ENCODE results near the gene QSER1. TPM values are rescaled to one million over a fixed set of nuclear protein-coding genes. Genes with fewer than 3 reads are reported as not detected.

QSER1 gene
- total and polyA plus RNA-seq, 9 of the 15 experiments (the other 6 are each of a cell fraction or from before 2014, with no cell fraction given), result 5.8 to 33.6 (median 22.3) TPM

- ATAC-seq (peak; percentile 11), DNase-seq (ENCODE audit: extremely low read depth in 1 of 4, low spot score in 3 of 4) (peak in 2 of 4 experiments; percentile 24 to 31), FAIRE-seq (peak; percentile 58)
- ChIA-PET POLR2A (interaction anchor here (0.8 to 3.4 kb wide), 3 partner anchors 10 to 242 kb away, joined by 3 to 25 read pairs (median 4); no protein-coding TSS in a partner anchor), CTCF (ENCODE audit: low intra/inter-chr PET ratio) (no interaction called here)
- Histone ChIP-seq H4K20me1 (replicated peaks; ENCODE audit: control insufficient read depth, insufficient read depth, low read length) (no peaks in the 10 kb centered on the region), H3K4me1 (replicated peaks in 1 of 2; ENCODE audit: control insufficient read depth in 2 of 2, insufficient read depth in 2 of 2, low read length in 2 of 2) (peaks cover 16% of the 10 kb centered on the region in 2 experiments; a peak in 4 of 5 replicates), H3K27me3 (ENCODE audit: control insufficient read depth in 2 of 2, insufficient read depth in 2 of 2, low read length in 2 of 2) (no peaks in the 10 kb centered on the region), H3K9me1 (ENCODE audit: control insufficient read depth, insufficient read depth, low read length) (no peaks in the 10 kb centered on the region), H3K79me2 (ENCODE audit: control insufficient read depth, insufficient read depth, low read length) (peaks cover 19% of the 10 kb centered on the region), H2AFZ (ENCODE audit: low read depth, low read length) (peak overlapping the region; percentile 60; the same call in 1 of the 2 replicates), H3K27ac (ENCODE audit: extremely low read depth, low read depth, low read length) (no peak overlapping the region), H3K9ac (ENCODE audit: insufficient read depth in 1 of 2, low read depth in 2 of 2, low read length in 2 of 2) (peak overlapping the region; percentile 46 to 71; a peak in 3 of 4 replicates), H3K4me2 (ENCODE audit: insufficient read depth, low read length) (peak overlapping the region; percentile 68), H3K4me3 (no peak overlapping the region), H3K36me3 (ENCODE audit: control insufficient read depth, insufficient read depth, low read length) (no peaks in the 10 kb centered on the region), H3K9me3 (replicated peaks; ENCODE audit: control insufficient read depth, insufficient read depth, low read depth, low read length) (no peaks in the 10 kb centered on the region)
- intact Hi-C loops (cut with micrococcal nuclease), result loop anchor here (2.0 kb wide), 1 partner anchor 47 kb away; no protein-coding TSS in a partner anchor
- BruUV-seq (replicated peaks), result TSS peak; percentile 43
- in situ Hi-C loops (cut with MboI), result no loop called here
- no peak for TF ChIP-seq RBM15 (IDR thresholded peaks at IDR 0.05; ENCODE audit: insufficient read depth, low read length)
- TF ChIP-seq NFE2 (IDR thresholded peaks at IDR 0.05; ENCODE audit: low read depth), result peak; percentile 41; the same call in 1 of the 2 replicates
- 0 out of 2 replicates have a peak, but pooled peaks have one; percentile 9 for TF ChIP-seq SP1 (CRISPR knock-in tag; IDR thresholded peaks at IDR 0.05)
- TF ChIP-seq ZNF717 (CRISPR knock-in tag; IDR thresholded peaks at IDR 0.05), result no peak
- WGBS (ENCODE audit: insufficient coverage, low coverage, missing lambda C conversion rate), result 18% methylated on average over 9 of the region's 9 CpGs
Measured at GRCh38 chr11:33017478-33017877, 124.9 kb downstream of the QSER1 start.

GRCh38 chr11:33017965-33018364 is 125.4 kb downstream of the QSER1 start:
- H3K36me3 ChIP-seq (ENCODE audit: control insufficient read depth, insufficient read depth, low read length), result no peaks in the 10 kb centered on the region
- 71% methylated on average over 3 of the region's 3 CpGs for WGBS (ENCODE audit: insufficient coverage, low coverage, missing lambda C conversion rate)
- H3K9ac ChIP-seq (ENCODE audit: insufficient read depth in 1 of 2, low read depth in 2 of 2, low read length in 2 of 2), result no peak overlapping the region
- ChIA-PET CTCF (ENCODE audit: low intra/inter-chr PET ratio) (no interaction called here), POLR2A (interaction anchor here (0.8 to 3.4 kb wide), 2 partner anchors 9 to 243 kb away, joined by 3 to 25 read pairs; no protein-coding TSS in a partner anchor)
- in situ Hi-C loops (cut with MboI), result no loop called here
- DNase-seq (ENCODE audit: extremely low read depth in 1 of 4, low spot score in 3 of 4), result no peak
- BruUV-seq (replicated peaks), result no TSS peak
- no peak overlapping the region for H3K4me3 ChIP-seq
- no peak for FAIRE-seq
- H4K20me1 ChIP-seq (replicated peaks; ENCODE audit: control insufficient read depth, insufficient read depth, low read length), result no peaks in the 10 kb centered on the region
- no peak for ATAC-seq
- H3K4me2 ChIP-seq (ENCODE audit: insufficient read depth, low read length), result peak overlapping the region; percentile 68; the same call in 1 of the 2 replicates
- H3K79me2 ChIP-seq (ENCODE audit: control insufficient read depth, insufficient read depth, low read length), result peaks cover 19% of the 10 kb centered on the region
- intact Hi-C loops (cut with micrococcal nuclease), result loop anchor here (2.0 kb wide), 1 partner anchor 47 kb away; no protein-coding TSS in a partner anchor
- TF ChIP-seq ZNF644 (tag; IDR thresholded peaks at IDR 0.05; ENCODE audit: low read depth) (no peak), STAT5B (CRISPR knock-in tag; IDR thresholded peaks at IDR 0.05) (no peak), ZNF707 (CRISPR knock-in tag; conservative IDR thresholded peaks at IDR 0.05) (no peak), ZNF507 (tag; conservative IDR thresholded peaks at IDR 0.05) (no peak), NFIX (CRISPR knock-in tag; IDR thresholded peaks at IDR 0.05; ENCODE audit: low read depth) (no peak), ZNF121 (CRISPR knock-in tag; conservative IDR thresholded peaks at IDR 0.05) (no peak), RBM39 (optimal IDR thresholded peaks at IDR 0.05; ENCODE audit: low read depth, low read length) (no peak), SMAD2 (IDR thresholded peaks at IDR 0.05; ENCODE audit: low read depth, low read length) (no peak), PTTG1 (tag; IDR thresholded peaks at IDR 0.05; ENCODE audit: low read depth) (no peak), HINFP (tag; conservative IDR thresholded peaks at IDR 0.05; ENCODE audit: low read depth) (no peak)
- peaks cover 16% of the 10 kb centered on the region in 2 experiments; a peak in 4 of 5 replicates for H3K4me1 ChIP-seq (replicated peaks in 1 of 2; ENCODE audit: control insufficient read depth in 2 of 2, insufficient read depth in 2 of 2, low read length in 2 of 2)
- H3K9me1 ChIP-seq (ENCODE audit: control insufficient read depth, insufficient read depth, low read length), result no peaks in the 10 kb centered on the region
- no peak overlapping the region for H2AFZ ChIP-seq (ENCODE audit: low read depth, low read length)
- no peak overlapping the region for H3K27ac ChIP-seq (ENCODE audit: extremely low read depth, low read depth, low read length)
- H3K27me3 ChIP-seq (ENCODE audit: control insufficient read depth in 2 of 2, insufficient read depth in 2 of 2, low read length in 2 of 2), result no peaks in the 10 kb centered on the region
- H3K9me3 ChIP-seq (replicated peaks; ENCODE audit: control insufficient read depth, insufficient read depth, low read depth, low read length), result no peaks in the 10 kb centered on the region
